WI38 (cell line): Measurements from ENCODE around the gene TXNL4A.
A peak's percentile ranks its signal among the peaks of the same experiment; 100 is the strongest.

Experiments
- H3K4me3 ChIP-seq: 2 replicates; pipeline ENCODE4 v1.5.1; 2011; ENCODE audit warnings: low read depth, mild to moderate bottlenecking, control low read depth, low read length
- TF ChIP-seq, protein P1 (sequence below): IDR thresholded peaks from 2 replicates; pipeline ENCODE4 v1.5.1; 2012; ENCODE audit warnings: low read depth, mild to moderate bottlenecking, control low read depth, low read length

The TXNL4A gene

GRCh38 chr18:79955302-79956075 lies 32.9 kb downstream of the TXNL4A start:
- TF ChIP-seq, protein P1, sequence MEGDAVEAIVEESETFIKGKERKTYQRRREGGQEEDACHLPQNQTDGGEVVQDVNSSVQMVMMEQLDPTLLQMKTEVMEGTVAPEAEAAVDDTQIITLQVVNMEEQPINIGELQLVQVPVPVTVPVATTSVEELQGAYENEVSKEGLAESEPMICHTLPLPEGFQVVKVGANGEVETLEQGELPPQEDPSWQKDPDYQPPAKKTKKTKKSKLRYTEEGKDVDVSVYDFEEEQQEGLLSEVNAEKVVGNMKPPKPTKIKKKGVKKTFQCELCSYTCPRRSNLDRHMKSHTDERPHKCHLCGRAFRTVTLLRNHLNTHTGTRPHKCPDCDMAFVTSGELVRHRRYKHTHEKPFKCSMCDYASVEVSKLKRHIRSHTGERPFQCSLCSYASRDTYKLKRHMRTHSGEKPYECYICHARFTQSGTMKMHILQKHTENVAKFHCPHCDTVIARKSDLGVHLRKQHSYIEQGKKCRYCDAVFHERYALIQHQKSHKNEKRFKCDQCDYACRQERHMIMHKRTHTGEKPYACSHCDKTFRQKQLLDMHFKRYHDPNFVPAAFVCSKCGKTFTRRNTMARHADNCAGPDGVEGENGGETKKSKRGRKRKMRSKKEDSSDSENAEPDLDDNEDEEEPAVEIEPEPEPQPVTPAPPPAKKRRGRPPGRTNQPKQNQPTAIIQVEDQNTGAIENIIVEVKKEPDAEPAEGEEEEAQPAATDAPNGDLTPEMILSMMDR, result no peak
- H3K4me3 ChIP-seq, result no peak overlapping the region

- TF ChIP-seq, protein P1, result no peak
- H3K4me3 ChIP-seq, result no peak overlapping the region
These were observed 33.6 kb downstream of the TXNL4A start for GRCh38 chr18:79954791-79955190.

DNA sequence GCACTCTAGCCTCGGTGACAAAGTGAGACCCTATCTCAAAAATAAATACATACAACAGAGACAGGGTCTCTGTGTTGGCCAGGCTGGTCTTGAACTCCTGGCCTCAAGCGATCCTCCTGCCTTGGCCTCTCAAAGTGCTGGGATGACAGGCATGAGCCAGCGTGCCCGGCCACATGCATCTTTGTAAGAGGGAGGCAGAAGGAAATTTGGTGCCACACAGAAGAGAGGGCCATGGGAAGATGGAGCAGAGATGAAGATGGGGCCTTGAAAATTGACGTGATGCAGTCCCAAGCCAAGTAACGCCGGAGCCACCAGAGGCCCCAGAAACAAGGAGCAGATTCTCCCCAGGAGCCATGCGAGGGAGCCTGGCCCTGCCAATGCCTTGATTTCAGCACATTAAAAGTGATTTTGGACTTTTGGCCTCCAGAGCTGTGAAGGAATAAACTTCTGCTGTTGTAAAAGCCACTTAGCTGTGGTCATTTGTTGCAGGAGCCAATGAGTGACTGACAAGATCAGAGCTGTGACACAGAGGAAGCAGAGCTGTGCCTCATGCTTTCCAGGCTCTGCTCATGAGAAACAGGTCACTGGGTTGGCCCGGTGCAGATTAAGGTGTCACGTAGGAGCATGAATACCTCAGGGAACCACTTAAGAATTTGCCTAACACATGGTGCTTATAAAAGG lies 34.3 kb downstream of the TXNL4A start:
- TF ChIP-seq, protein P1, result no peak
- H3K4me3 ChIP-seq, result no peak overlapping the region

- peak overlapping the region; percentile 65; the same call in 1 of the 2 replicates for H3K4me3 ChIP-seq
- TF ChIP-seq, protein P1, result no peak
These were observed 35.3 kb downstream of the TXNL4A start for GRCh38 chr18:79952996-79953559.

DNA sequence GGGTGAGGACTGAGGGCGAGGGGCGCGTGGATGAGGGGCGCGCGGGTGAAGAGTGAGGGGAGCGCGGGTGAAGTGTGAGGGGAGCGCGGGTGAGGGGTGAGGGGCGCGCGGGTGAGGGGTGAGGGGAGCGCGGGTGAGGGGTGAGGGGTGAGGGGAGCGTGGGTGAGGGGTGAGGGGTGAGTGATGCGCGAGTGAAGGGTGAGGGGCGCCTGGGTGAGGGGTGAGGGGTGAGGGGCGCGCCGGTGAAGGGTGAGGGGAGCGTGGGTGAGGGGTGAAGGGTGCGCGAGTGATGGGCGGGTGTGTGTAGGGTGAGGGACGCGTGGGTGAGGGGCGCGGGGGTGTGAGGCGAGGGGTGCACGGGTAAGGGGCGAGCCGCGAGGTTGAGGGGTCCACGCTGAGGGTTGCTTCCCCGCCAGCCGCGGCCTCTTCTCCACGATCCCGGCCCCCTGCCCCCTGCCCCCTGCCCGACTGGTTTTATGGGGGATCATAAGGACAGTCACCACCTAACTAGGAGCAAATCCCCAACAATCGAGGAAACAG lies 35.8 kb downstream of the TXNL4A start:
- peak overlapping the region; percentile 65 for H3K4me3 ChIP-seq

GRCh38 chr18:79951545-79952455 lies 36.6 kb downstream of the TXNL4A start, which contains the start of gene SLC66A2:
SLC66A2 (minus strand) TSS chr18:79951653; CDS start chr18:79950926, 727 bp downstream.
- TF ChIP-seq, protein P1, result no peak
- H3K4me3 ChIP-seq, result peak within 1 kb of the TSS; percentile 73

More for the DNA sequence above, 35.8 kb downstream of the TXNL4A start:
- TF ChIP-seq, protein P1, result no peak
